Sigmoid colon (tissue), 7 donors: Measurements from ENCODE around the gene ICE1. TPM values are rescaled to one million over a fixed set of nuclear protein-coding genes. Genes with fewer than 3 reads are reported as not detected.
A peak's percentile ranks its signal among the peaks of the same experiment; 100 is the strongest.

Experiments used
- DNase-seq: peaks from one replicate; pipeline ENCODE4 v3.0.0-alpha.2; 2019
- H3K27ac ChIP-seq, 4 donors: fragments of 200-600 bp; sonication (generic); one replicate each; pipeline ENCODE4 v1.5.1; 2016 to 2019; ENCODE audit warnings: mild to moderate bottlenecking in 1 of 4
- H3K27me3 ChIP-seq, 3 donors: fragments of 200-600 bp; sonication (generic); one replicate each; pipeline ENCODE4 v1.5.1; 2019; ENCODE audit warnings: mild to moderate bottlenecking in 1 of 3
- H3K36me3 ChIP-seq, 4 donors: fragments of 200-600 bp; sonication (generic); one replicate each; pipeline ENCODE4 v1.5.1; 2016 to 2019
- H3K4me1 ChIP-seq, 4 donors: fragments of 200-600 bp; sonication (generic); one replicate each; pipeline ENCODE4 v1.5.1; 2017 to 2019
- H3K4me3 ChIP-seq, 4 donors: fragments of 200-600 bp; sonication (generic); one replicate each; pipeline ENCODE4 v1.5.1; 2017 to 2019; ENCODE audit warnings: mild to moderate bottlenecking in 2 of 4, moderate library complexity in 1 of 4
- H3K9me3 ChIP-seq, 4 donors: fragments of 200-600 bp in 3 of 4; sonication (generic) in 3 of 4; one replicate each; pipeline versions ENCODE4 v1.5.1 to v1.6.1; 2013 to 2019
- EP300 ChIP-seq, 4 donors: sonication (generic); formaldehyde crosslinking; IDR thresholded peaks; one replicate each; pipeline ENCODE4 v1.6.1; 2017; ENCODE audit warnings: antibody characterized with exemption in 4 of 4
- POLR2A ChIP-seq, 2 donors: fragments of 450-650 bp; IDR thresholded peaks; one replicate each; pipeline ENCODE4 v1.6.1; 2016; ENCODE audit warnings: antibody characterized with exemption in 2 of 2, mild to moderate bottlenecking in 2 of 2, moderate library complexity in 2 of 2
- POLR2AphosphoS5 ChIP-seq, 4 donors: sonication (generic); formaldehyde crosslinking; IDR thresholded peaks; one replicate each; pipeline ENCODE4 v1.6.1; 2017; ENCODE audit warnings: antibody characterized with exemption in 4 of 4
- WGBS, 2 donors: extraction: QIAGEN DNeasy Blood & Tissue Kit; methylation state at CpG; one replicate each; pipeline ENCODE4 v1.1.7; 2013; 5-methylcytosine and 5-hydroxymethylcytosine counted together
- intact Hi-C: fragments of 100-400 bp; cut with DNase I; formaldehyde crosslinking; loops from one replicate; pipeline ENCODE4 v1.15.1; 2023
- polyA plus RNA-seq, 3 donors: library from polyadenylated mRNA; stranded (reverse); fragments of 200-250 nt; gene quantifications; one replicate each; pipeline ENCODE4 v1.2.3, GENCODE V29; 2013
- total RNA-seq, 4 donors: library from RNA; depleted of rRNA; stranded (reverse); fragments of >200 nt; gene quantifications; one replicate each; pipeline ENCODE4 v1.1.0, GENCODE V29; 2016
- TF ChIP-seq, protein P1 (sequence below), 4 experiments: fragments of 450-650 bp in 3 of 4; fragments of 200-600 bp in 1 of 4; IDR thresholded peaks; one replicate each; pipeline ENCODE4 v1.5.1; 2016 to 2019; ENCODE audit warnings: antibody characterized with exemption in 4 of 4, mild to moderate bottlenecking in 3 of 4, moderate library complexity in 2 of 4
- donor health status: healthy with polysubstance abuse.
- donor health status: Bipolar disorder and iron deficiency.
- donor health status: healthy.

The ICE1 gene
- total and polyA plus RNA-seq, 7 donors, result 4.4 to 32.6 (median 28.1) TPM

GRCh38 chr5:5494489-5495402 lies 72.3 kb downstream of the ICE1 start:
- intact Hi-C loops, result loop anchor here (5.0 to 10.0 kb wide), 4 partner anchors 150 to 1253 kb away; partner anchors contain the start of gene MED10
- TF ChIP-seq POLR2A (IDR thresholded peaks at IDR 0.05) (no peak), EP300 (IDR thresholded peaks at IDR 0.05) (no peak), POLR2AphosphoS5 (IDR thresholded peaks at IDR 0.05) (no peak)
- TF ChIP-seq, protein P1, sequence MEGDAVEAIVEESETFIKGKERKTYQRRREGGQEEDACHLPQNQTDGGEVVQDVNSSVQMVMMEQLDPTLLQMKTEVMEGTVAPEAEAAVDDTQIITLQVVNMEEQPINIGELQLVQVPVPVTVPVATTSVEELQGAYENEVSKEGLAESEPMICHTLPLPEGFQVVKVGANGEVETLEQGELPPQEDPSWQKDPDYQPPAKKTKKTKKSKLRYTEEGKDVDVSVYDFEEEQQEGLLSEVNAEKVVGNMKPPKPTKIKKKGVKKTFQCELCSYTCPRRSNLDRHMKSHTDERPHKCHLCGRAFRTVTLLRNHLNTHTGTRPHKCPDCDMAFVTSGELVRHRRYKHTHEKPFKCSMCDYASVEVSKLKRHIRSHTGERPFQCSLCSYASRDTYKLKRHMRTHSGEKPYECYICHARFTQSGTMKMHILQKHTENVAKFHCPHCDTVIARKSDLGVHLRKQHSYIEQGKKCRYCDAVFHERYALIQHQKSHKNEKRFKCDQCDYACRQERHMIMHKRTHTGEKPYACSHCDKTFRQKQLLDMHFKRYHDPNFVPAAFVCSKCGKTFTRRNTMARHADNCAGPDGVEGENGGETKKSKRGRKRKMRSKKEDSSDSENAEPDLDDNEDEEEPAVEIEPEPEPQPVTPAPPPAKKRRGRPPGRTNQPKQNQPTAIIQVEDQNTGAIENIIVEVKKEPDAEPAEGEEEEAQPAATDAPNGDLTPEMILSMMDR (IDR thresholded peaks at IDR 0.05), result no peak
- Histone ChIP-seq H3K9me3 (no peaks in the 10 kb centered on the region), H3K27me3 (no peaks in the 10 kb centered on the region), H3K4me3 (peak overlapping the region; percentile 3 to 37 (median 34)), H3K27ac (peak overlapping the region in 2 of 4 donors; percentile 43 to 45), H3K4me1 (peaks cover 0 to 20% (median 15%) of the 10 kb centered on the region in 4 donors), H3K36me3 (peaks cover 0 to 12% (median 0%) of the 10 kb centered on the region in 4 donors)
- DNase-seq, result peak; percentile 81
- 8 to 19% methylated on average over 62 of the region's 62 CpGs for WGBS, 2 donors

DNA sequence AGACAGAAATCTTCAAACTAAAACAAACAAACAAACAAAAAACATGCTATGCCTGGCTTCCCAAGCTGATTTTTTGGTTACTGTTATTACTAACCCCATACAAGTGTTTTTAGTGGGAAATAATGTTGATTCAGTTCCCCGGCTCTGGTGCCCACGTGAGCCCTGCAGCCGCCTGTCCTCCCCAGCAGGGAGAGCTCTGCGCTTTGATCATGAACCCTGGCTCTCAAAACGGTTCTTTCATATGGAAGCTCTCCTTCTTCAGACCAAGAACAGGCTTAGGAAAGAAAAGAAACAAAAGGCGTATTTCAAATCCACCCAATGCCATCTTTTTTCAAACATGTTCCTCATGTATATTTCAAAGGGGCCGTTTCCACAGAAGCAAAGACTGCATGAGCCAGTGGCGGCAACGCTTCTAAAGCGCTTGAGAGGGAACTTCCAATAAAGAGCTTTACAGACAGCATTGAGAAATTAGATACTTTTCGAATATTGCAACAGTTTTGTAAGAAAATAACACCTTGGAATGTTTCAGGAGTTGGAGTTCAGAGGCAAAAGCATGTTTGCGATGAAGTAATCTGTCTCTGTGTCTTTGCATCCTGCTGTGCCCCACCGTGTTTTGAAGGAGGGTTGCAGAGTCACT lies 74.8 kb downstream of the ICE1 start:
- intact Hi-C loops, result loop anchor here (2.0 to 10.0 kb wide), 3 partner anchors 148 to 1086 kb away; no protein-coding TSS in a partner anchor
- no peaks in the 10 kb centered on the region for H3K36me3 ChIP-seq
- H3K4me1 ChIP-seq, result peaks cover 0 to 20% (median 15%) of the 10 kb centered on the region in 4 donors
- H3K4me3 ChIP-seq, result no peak overlapping the region
- TF ChIP-seq, protein P1 (IDR thresholded peaks at IDR 0.05), result peak in 3 of 4 experiments; percentile 47 to 79 (median 76)
- TF ChIP-seq EP300 (IDR thresholded peaks at IDR 0.05), result no peak
- H3K27ac ChIP-seq, result no peak overlapping the region
- no peaks in the 10 kb centered on the region for H3K27me3 ChIP-seq
- peak; percentile 77 for DNase-seq
- H3K9me3 ChIP-seq, result no peaks in the 10 kb centered on the region
- WGBS, 2 donors, result 41 to 43% methylated on average over 13 of the region's 13 CpGs

DNA sequence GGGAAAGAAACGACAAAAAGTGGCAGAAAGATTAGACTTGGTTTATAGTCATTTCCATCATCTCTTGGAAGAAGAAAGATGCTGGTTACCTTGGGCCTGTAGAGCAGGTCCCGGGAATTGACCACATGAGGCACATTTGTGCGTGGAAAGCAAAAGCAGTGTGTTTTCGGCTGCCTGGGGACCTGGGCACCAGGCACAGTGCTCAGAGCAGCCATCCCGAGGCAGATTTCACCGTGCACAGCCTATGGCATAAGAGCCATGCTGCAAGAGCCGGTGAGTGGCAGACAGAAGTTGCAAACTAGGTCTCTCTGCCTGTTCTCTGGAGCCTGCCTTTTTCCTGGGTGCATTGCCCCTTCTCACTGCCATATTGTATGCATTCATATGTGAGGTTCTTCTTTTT lies 77.0 kb downstream of the ICE1 start:
- Histone ChIP-seq H3K27ac (no peak overlapping the region), H3K4me1 (peaks cover 0 to 15% (median 9%) of the 10 kb centered on the region in 4 donors), H3K9me3 (peaks cover 0 to 5% (median 1%) of the 10 kb centered on the region in 4 donors), H3K27me3 (no peaks in the 10 kb centered on the region), H3K4me3 (no peak overlapping the region), H3K36me3 (no peaks in the 10 kb centered on the region)
- 82 to 89% methylated on average over 7 of the region's 7 CpGs for WGBS, 2 donors
- intact Hi-C loops, result loop anchor here (10.0 kb wide), 2 partner anchors 145 to 385 kb away; no protein-coding TSS in a partner anchor
- TF ChIP-seq EP300 (IDR thresholded peaks at IDR 0.05) (no peak), POLR2A (IDR thresholded peaks at IDR 0.05) (no peak), POLR2AphosphoS5 (IDR thresholded peaks at IDR 0.05) (no peak)
- TF ChIP-seq, protein P1 (IDR thresholded peaks at IDR 0.05), result no peak
- no peak for DNase-seq

DNA sequence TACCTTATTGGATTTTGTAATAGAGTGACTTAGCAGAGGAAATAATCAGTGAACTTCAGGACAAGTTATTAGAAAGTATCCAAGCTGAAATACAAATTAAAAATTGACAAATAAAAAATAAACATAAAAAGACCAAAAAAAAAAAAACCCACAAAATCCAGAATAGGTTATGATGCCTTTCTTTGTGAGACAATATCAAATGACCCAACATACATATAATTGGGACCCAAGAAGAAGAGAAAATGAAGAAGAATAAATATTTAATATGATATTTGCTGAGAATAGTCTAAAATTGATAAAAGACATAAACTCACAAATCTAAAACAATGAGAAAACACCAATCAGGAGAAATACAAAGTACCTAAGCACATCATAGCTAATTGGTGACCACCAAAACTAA lies 81.8 kb downstream of the ICE1 start:
- TF ChIP-seq, protein P1 (IDR thresholded peaks at IDR 0.05), result no peak
- TF ChIP-seq POLR2AphosphoS5 (IDR thresholded peaks at IDR 0.05), result no peak
- TF ChIP-seq EP300 (IDR thresholded peaks at IDR 0.05), result no peak
- no peak for TF ChIP-seq POLR2A (IDR thresholded peaks at IDR 0.05)

More for the DNA sequence above, 81.8 kb downstream of the ICE1 start:
- Histone ChIP-seq H3K9me3 (peaks cover 0 to 5% (median 1%) of the 10 kb centered on the region in 4 donors), H3K4me1 (no peaks in the 10 kb centered on the region), H3K27me3 (no peaks in the 10 kb centered on the region), H3K4me3 (no peak overlapping the region), H3K36me3 (no peaks in the 10 kb centered on the region), H3K27ac (no peak overlapping the region)
- DNase-seq, result no peak
- intact Hi-C loops, result loop anchor here (5.0 kb wide), 1 partner anchor 68 kb away; no protein-coding TSS in a partner anchor
